Activated naive CD4-positive, alpha-beta T cell treated with anti-CD3 and anti-CD28 coated beads, Interleukin-2, amount 50 U/mL, for 72 hours (primary cell): ENCODE results near the gene NEDD4L. TPM values are rescaled to one million over a fixed set of nuclear protein-coding genes. Genes with fewer than 3 reads are reported as not detected.
"Not testable (repeated sequence)": the region's sequence is repeated elsewhere in the genome, so short reads cannot be mapped to it uniquely, and the experiment has no call there.

ENCODE experiments used
- ATAC-seq, 2 donors: fragments of 150-1000 bp; cut with Tn5 transposase; 2 replicates each; pipeline ENCODE4 v1.10.0; 2021; ENCODE audit warnings: mild to moderate bottlenecking in 2 of 2, moderate library complexity in 2 of 2
- DNase-seq, 2 donors: peaks; one replicate each; pipeline ENCODE4 v3.0.0; 2021 to 2022; ENCODE audit warnings: low spot score in 2 of 2
- H3K27ac Mint-ChIP-seq, 2 donors: one replicate each; pipeline ENCODE4 v1.8.0; 2022; ENCODE audit warnings: mild to moderate bottlenecking in 2 of 2, mixed read lengths in 2 of 2
- H3K36me3 Mint-ChIP-seq, 2 donors: one replicate each; pipeline ENCODE4 v1.8.0; 2022; ENCODE audit warnings: mixed read lengths in 2 of 2
- H3K9me3 Mint-ChIP-seq, 2 donors: one replicate each; pipeline ENCODE4 v1.8.0; 2022; ENCODE audit warnings: mixed read lengths in 2 of 2
- total RNA-seq, 2 donors: library from RNA; stranded (reverse); gene quantifications; one replicate each; pipeline ENCODE4 v1.2.3, GENCODE V29; 2022

The NEDD4L gene
- total RNA-seq, 2 donors from 2014 or later, result 1.7 to 8.3 TPM

DNA sequence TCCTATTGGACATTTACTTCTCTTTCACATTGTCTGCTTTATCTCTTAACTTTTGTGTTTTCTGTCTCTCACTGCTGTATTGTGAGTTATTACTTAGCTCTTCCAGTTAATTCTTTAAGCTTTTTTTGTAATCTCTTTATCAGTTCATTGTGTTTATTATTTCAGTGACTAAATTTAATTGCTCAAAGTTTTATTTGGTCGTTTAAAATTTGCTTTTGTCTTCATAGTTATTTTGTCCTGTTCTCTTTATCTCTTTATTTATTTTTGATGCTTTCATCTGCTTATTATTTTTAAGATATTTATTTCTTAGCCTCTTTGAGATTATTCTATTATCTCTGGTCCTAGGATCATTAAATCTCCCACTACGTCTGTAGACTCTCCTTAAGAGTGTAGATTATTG lies 316.3 kb downstream of the NEDD4L start:
- no peaks in the 10 kb centered on the region for H3K9me3 Mint-ChIP-seq
- DNase-seq (no peak), ATAC-seq (no peak)
- no peak overlapping the region for H3K27ac Mint-ChIP-seq
- peaks cover 0 to 4% of the 10 kb centered on the region in 2 donors for H3K36me3 Mint-ChIP-seq

DNA sequence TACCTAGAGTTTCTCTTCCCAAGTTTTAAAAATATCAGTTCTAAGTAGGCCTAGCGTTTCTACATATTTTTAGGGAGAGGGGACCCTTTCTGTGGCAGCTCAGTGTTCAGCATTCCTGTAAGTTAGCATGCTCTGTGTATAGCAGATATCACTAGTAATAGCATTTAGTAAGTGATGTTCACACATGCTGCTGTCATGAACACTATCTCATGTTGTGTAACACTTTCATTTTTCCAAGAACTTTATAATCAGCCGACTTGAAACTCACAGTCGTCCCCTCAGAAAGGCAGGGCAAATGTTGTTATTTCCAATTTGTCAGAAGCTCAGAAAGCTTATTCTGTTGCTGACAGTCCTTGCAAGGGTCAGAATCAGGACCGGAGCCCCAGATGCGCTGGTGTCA lies 317.2 kb downstream of the NEDD4L start:
- Mint-ChIP-seq H3K36me3 (peaks cover 0 to 4% of the 10 kb centered on the region in 2 donors), H3K9me3 (no peaks in the 10 kb centered on the region), H3K27ac (no peak overlapping the region)
- no peak for DNase-seq
- no peak for ATAC-seq

DNA sequence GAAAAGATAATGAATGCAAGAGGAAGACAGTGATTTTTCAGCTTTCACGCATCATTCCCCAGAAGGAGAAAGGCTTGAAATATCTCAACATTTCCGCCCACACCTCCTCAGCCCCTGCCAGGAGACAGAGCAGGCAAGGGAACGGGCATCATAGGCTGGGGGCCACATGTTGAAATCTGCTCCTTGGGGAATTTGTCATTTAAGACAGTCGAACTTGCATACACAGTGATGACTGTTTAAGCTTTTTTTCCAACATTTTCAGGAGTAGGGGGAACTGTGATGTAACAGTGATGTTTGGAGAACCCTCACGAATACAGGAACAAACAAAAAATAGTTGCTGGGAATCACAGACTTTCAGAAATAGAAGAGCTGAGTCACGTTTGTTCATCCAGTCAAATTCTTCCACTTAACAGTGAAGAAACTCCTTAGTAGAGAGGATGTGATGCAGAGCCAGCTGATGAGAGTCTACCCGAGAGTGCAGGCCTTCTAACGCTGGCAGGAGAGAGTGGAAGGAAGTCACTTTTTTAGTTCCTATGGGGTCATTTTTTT lies 318.1 kb downstream of the NEDD4L start:
- no peak overlapping the region for H3K27ac Mint-ChIP-seq
- no peaks in the 10 kb centered on the region for H3K9me3 Mint-ChIP-seq
- peaks cover 0 to 4% of the 10 kb centered on the region in 2 donors for H3K36me3 Mint-ChIP-seq
- ATAC-seq, result peak in 1 of 2 donors; percentile 41
- DNase-seq, result no peak

DNA sequence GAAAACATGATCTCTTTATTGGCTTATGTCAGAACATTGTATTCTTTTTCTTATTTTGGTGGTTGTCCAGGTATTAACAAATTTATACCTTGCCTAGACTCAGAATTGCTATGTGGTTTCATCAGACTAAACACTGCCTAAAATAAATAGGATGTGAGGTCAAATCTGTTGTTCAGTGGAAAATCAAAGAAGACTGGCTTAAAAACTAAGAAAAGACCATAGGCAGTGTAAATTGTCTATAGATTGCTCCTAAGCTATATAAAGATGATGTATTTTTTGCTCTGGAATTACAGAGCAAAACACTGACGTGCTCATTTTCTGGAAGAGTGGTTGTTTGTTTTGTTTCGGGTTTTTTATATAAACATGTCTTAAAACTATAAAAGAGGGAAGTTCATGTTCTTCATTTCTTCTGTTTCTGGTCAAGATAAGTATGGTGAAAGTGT lies 318.8 kb downstream of the NEDD4L start:
- Mint-ChIP-seq H3K27ac (no peak overlapping the region), H3K9me3 (no peaks in the 10 kb centered on the region), H3K36me3 (peaks cover 0 to 4% of the 10 kb centered on the region in 2 donors)
- DNase-seq (no peak), ATAC-seq (no peak)

DNA sequence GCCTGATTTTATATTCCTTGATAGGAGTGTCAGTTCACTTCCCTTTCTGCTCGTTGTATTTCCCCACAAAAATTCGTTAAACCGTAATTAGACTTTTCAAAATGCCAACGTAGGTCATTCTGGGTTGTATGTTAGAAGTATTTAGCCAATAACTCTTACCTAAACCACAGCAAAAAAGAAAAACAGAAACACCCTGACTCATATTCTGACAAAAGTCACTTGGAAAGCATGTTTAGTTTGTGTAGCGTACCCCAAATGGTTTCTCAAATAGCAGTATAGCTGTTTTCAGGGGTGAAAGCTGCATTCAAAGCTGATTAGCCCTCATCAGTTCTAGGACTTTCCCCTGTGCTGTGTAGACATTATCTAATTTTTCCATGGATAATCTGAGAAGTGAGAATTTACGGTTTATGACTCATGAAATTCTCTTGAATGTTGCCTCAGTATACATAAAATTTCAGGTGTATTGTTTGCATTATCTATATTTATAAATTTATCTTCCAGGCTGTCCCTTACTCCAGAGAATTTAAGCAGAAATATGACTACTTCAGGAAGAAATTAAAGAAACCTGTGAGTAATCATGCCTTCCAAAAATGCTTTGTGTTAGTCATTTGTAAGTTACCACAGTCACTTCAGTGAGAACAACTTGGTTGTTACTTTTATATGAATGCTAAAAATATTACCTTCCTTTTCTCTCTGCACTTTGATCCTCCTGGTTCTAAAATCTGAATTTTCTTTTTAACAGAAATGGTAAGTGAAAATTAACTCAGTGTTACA lies 319.9 kb downstream of the NEDD4L start:
- DNase-seq (no peak), ATAC-seq (peak in 1 of 2 donors; percentile 56)
- H3K27ac Mint-ChIP-seq, result no peak overlapping the region
- peaks cover 0 to 4% of the 10 kb centered on the region in 2 donors for H3K36me3 Mint-ChIP-seq
- no peaks in the 10 kb centered on the region for H3K9me3 Mint-ChIP-seq

DNA sequence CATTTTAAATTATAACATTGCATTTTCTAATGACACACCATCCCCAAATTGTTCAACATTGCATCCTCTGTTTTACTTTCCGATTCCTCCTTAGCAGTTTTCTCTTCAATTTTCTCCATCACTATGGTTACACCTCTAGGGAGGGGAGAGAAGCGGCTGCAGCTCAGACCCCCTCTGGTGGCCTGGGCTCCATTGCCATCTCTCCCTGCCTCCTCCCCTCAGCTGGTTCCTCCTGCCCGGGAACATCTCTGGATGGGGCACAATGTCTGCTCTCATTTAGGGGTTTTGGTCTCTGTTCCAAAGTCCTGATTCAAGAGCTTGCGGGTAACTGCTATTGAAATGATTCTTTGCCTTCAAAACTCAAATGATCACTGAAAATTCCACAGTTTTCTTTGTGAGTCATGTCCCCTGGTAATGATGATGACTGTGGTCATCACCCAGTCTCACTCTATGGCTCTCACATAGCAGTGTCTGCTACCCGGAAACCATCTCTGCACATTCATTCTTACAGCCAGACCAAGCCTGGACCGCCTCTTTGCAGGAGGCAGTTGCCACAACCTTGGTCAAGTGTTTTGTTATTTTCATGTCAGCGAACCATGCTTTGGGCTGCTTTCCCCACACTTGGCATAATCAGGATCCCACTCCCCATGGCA lies 321.0 kb downstream of the NEDD4L start:
- H3K27ac Mint-ChIP-seq, result peak overlapping the region; percentile 13 to 15
- peak; percentile 34 to 50 for ATAC-seq

DNA sequence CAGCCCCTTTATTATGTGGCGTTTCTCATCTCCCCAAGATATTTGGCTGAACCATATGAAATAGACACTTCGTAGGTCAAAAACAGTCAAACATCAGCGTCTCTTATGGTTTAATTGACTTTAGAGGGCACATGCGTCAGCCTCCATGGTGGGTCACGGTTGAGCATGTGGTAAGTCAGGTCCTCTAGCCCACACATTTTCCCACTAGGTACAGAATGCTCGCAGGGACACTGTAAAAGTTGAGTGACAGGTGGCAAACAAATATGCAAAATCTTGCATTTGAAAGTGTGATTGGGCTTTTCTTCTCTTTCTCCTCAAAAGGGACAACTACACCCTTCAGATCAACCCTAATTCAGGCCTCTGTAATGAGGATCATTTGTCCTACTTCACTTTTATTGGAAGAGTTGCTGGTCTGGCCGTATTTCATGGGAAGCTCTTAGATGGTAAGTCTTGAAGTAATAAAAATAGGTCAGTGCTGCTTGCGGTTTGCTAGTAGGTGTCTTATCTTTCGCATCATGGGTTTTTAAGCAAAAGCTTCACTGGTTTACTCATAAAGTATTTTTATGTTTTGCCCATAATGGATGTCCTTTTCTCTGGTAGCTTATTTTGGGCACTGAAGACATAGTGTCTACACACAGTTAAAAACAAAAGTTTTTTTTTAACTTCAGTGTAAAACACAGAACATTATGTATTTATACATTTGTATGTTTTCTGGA lies 323.6 kb downstream of the NEDD4L start:
- no peak overlapping the region for H3K27ac Mint-ChIP-seq
- H3K9me3 Mint-ChIP-seq, result no peaks in the 10 kb centered on the region
- peaks cover 0 to 4% of the 10 kb centered on the region in 2 donors for H3K36me3 Mint-ChIP-seq
- DNase-seq (no peak), ATAC-seq (no peak)

More for the DNA sequence above, 321.0 kb downstream of the NEDD4L start:
- no peak for DNase-seq
- H3K36me3 Mint-ChIP-seq, result peaks cover 0 to 4% of the 10 kb centered on the region in 2 donors
- H3K9me3 Mint-ChIP-seq, result no peaks in the 10 kb centered on the region

DNA sequence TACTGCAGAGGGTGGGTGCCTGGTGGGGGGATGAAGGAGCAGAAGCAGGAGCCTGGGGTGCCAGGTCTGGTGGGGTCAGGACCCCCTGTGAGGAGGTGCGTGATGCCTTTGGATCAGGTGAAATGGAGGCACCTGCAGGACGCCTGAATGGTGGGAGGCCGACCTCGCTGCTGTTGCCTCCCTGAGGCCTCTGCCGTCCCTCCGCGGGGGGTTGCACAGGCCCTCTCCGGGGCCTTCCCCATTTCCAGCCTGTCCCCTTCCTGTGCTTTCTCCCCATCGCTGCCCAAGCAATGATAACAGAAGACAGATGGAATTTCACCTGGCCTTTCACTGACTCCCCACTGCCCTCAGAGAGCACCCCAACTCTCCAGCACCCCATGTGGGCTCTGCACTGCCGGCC lies 325.6 kb downstream of the NEDD4L start:
- no peak for ATAC-seq
- H3K27ac Mint-ChIP-seq, result no peak overlapping the region
- H3K36me3 Mint-ChIP-seq, result peaks cover 0 to 4% of the 10 kb centered on the region in 2 donors
- no peak for DNase-seq
- H3K9me3 Mint-ChIP-seq, result no peaks in the 10 kb centered on the region

DNA sequence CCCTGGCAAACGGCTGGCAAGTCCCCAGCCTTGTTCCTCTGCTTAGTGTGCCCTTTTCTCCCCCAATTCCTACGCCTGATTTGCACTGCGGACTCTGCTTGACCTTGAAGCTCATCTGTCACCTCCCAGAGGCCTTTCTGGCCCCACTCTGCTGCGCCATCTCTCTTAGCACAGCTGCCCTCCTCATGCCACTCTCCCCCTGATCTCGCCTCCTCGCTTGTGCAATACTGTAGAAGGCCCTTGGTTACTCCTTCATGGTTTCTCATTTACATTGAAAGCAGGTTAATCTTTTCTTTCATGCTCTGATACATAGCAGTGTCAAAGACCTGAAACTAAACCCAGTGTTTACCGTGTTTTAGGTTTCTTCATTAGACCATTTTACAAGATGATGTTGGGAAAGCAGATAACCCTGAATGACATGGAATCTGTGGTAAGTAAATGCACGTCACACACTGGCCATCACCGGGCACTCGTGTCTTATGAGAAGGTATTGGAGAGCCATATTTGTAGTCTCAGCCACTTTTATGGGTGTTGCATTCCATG lies 326.1 kb downstream of the NEDD4L start:
- peak overlapping the region in 1 of 2 donors; percentile 33 for H3K27ac Mint-ChIP-seq
- ATAC-seq, result no peak
- H3K9me3 Mint-ChIP-seq, result no peaks in the 10 kb centered on the region
- no peak for DNase-seq
- peaks cover 0 to under 1% of the 10 kb centered on the region in 2 donors for H3K36me3 Mint-ChIP-seq

DNA sequence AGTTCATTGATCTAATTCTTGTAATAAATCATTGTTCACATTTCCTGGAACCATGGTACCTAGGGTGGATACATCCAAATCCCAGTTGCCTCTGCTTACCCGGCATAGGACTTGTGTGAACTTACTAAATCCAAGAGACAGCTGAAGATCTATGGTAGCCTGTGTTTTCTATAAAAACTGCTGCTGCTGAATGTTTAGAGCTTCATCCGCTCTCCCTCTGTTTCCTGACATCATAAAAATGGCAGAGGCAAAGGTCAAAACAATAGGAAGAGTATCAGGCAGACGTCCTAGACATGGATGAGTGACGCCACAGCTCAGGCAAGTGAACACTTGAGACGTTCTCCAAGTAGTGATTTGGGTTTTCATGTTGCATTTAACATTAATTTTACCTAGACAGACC lies 326.6 kb downstream of the NEDD4L start:
- Mint-ChIP-seq H3K36me3 (no peaks in the 10 kb centered on the region), H3K9me3 (no peaks in the 10 kb centered on the region), H3K27ac (no peak overlapping the region)
- ATAC-seq (no peak), DNase-seq (no peak)

DNA sequence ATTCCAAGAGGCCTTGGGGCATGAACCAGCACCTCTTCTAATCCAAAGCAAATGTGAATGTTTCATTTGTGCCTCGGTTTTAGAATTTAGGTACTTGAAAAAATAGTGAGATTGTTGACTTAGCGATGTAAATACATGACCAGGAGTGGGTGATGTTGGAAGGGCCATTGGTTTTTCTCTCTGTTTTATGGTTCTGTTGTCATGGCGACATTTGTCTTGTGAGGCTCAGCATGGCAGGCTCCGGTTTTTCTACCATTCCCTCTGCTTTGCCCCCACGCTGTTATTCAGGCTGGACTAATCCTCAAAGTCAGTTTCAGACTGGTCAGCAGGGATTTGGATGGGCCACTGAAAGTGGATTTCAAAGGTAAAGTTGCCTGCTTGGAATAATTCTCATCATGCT lies 329.5 kb downstream of the NEDD4L start:
- no peaks in the 10 kb centered on the region for H3K9me3 Mint-ChIP-seq
- H3K27ac Mint-ChIP-seq, result no peak overlapping the region
- no peak for ATAC-seq
- no peaks in the 10 kb centered on the region for H3K36me3 Mint-ChIP-seq
- no peak for DNase-seq

DNA sequence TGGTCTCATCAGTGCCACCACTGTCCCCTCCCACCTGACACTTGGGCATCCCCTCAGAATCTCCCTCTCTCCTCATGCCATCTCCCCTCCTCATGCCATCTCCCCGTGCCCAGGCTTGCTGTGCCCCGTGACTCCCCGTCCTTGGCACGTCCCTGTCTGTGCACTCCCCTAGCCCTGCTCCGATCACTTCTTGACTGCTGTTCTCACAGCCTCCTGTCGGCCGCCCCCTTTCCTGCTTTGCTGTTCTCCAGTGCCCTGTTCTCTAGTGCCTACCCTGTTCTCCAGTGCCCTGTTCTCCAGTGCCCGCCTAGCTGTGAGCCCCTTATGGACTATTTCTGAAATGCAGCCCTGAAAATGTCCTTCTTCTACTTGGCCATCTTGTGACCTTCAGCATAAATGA lies 331.0 kb downstream of the NEDD4L start:
- DNase-seq (no peak), ATAC-seq (no peak)
- H3K36me3 Mint-ChIP-seq, result no peaks in the 10 kb centered on the region
- no peaks in the 10 kb centered on the region for H3K9me3 Mint-ChIP-seq
- peak overlapping the region in 1 of 2 donors; percentile 30 for H3K27ac Mint-ChIP-seq

DNA sequence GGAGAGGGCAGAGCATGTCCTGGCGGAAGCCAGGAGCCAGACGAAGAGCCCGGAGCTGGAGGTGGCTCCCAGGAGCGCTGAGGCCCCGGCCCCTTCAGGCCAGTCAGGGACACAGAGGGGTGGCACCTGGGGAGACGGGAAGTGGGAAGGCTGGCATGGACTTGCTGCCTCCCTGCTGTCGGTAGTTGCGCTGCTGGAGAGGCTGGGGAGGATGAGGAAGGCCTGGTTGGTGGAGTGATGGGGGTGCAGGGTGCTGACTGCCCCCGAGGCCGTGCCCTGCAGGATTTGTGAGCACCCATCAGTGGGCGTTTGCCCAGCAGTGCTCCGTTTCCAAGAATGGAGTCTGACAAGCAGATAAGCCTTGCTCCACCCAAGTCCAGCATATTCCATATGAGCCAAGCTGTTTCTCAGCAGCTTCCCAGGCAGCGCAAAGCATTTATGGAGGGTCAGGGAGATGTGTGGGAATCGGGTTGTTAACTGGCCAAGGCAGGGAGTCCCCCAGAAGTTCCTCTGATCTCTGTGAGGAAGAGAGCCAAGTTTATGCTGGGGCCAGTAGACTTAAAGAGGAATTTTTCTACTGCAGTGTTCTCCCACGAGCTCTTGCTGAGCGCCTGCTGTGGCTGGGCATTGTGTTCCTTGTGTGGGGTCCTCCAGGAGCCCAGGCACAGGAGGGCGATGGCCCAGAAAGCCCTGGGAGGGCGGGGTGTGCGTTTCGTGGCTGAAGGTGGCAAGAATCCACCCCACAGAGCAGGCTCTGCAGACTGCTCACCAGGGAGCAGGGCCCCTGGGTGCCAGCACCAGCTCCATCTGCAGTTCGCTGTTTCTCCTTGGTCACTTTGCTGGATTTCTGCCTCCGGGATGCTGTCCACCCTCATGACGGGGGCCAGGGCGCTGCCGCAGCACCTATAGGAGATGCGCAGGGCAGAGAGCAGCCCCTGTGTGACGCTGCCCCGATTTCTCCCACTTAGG lies 334.7 kb downstream of the NEDD4L start:
- Mint-ChIP-seq H3K9me3 (no peaks in the 10 kb centered on the region), H3K27ac (no peak overlapping the region), H3K36me3 (no peaks in the 10 kb centered on the region)
- DNase-seq (no peak), ATAC-seq (no peak)

DNA sequence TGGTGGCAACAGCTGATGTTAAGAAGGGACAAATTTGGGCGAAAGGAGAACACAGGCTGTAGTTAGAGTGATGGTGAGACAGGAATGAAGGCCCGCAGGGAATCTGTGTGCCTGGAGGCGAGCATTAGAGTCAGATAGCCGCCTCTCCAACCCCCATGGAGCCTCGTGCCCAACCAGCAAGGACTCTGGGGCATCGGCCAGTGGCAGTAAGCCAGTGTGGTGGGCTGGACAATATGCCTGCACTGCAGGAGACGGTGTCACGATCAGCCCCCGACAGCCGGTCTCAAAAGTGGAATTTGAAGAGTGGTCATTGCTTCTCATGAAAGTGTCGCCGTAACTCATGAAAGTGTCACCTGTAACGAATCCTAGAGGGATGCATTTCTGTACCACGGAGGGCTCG lies 335.4 kb downstream of the NEDD4L start:
- ATAC-seq (no peak), DNase-seq (no peak)
- no peak overlapping the region for H3K27ac Mint-ChIP-seq
- no peaks in the 10 kb centered on the region for H3K36me3 Mint-ChIP-seq
- H3K9me3 Mint-ChIP-seq, result no peaks in the 10 kb centered on the region

DNA sequence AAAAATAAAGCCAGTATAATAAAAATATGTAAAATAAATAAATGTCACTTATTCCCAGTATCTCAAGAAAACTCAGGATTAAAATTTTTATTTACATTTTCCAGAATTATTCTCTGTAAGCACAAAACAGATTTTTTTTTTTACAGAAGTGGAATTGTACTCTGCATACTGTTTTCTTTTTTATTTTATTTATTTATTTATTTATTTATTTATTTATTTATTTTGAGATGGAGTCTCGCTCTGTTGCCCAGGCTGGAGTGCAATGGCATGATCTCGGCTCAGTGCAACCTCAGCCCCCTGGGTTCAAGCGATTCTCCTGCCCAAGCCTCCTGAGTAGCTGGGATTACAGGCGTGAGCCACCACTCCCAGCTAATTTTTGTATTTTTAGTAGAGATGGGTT lies 336.1 kb downstream of the NEDD4L start:
- H3K9me3 Mint-ChIP-seq, ATAC-seq, DNase-seq, H3K27ac Mint-ChIP-seq, H3K36me3 Mint-ChIP-seq: not testable (repeated sequence)
